ENCODE data around the gene TRDN.

DNA sequence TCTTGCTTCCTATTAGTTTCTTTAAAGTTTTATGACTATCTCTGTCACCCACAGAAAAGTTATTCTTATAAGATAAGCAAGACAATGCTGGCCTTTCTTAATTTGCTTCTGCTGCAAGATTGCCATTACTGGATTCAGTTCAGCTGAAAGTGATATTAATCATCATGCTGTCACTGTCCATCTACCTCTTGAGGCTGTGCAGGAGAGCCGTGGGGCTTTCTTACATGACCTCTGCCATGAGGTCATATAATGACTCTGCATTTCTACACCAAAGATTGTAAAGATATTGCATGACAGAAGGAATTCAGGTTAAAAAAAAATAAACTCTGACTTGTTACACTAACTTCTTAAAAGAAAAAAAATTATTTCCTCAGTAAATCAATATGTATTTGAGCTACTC, 106.9 kb downstream of the TRDN start:
- TF ChIP-seq ZC3H10 (CRISPR knock-in tag; IDR thresholded peaks at IDR 0.05) (no peak), PPARA (CRISPR knock-in tag; IDR thresholded peaks at IDR 0.05; ENCODE audit: borderline replicate concordance) (no peak), ARNTL (CRISPR knock-in tag; IDR thresholded peaks at IDR 0.05; ENCODE audit: borderline replicate concordance, low read depth) (no peak), TCF4 (CRISPR knock-in tag; IDR thresholded peaks at IDR 0.05; ENCODE audit: borderline replicate concordance) (no peak), TOX (CRISPR knock-in tag; IDR thresholded peaks at IDR 0.05; ENCODE audit: borderline replicate concordance) (no peak)
- TF ChIP-seq, protein P1, sequence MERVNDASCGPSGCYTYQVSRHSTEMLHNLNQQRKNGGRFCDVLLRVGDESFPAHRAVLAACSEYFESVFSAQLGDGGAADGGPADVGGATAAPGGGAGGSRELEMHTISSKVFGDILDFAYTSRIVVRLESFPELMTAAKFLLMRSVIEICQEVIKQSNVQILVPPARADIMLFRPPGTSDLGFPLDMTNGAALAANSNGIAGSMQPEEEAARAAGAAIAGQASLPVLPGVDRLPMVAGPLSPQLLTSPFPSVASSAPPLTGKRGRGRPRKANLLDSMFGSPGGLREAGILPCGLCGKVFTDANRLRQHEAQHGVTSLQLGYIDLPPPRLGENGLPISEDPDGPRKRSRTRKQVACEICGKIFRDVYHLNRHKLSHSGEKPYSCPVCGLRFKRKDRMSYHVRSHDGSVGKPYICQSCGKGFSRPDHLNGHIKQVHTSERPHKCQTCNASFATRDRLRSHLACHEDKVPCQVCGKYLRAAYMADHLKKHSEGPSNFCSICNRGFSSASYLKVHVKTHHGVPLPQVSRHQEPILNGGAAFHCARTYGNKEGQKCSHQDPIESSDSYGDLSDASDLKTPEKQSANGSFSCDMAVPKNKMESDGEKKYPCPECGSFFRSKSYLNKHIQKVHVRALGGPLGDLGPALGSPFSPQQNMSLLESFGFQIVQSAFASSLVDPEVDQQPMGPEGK (CRISPR knock-in tag; IDR thresholded peaks at IDR 0.05; ENCODE audit: borderline replicate concordance) = no peak
- TF ChIP-seq, protein P2, sequence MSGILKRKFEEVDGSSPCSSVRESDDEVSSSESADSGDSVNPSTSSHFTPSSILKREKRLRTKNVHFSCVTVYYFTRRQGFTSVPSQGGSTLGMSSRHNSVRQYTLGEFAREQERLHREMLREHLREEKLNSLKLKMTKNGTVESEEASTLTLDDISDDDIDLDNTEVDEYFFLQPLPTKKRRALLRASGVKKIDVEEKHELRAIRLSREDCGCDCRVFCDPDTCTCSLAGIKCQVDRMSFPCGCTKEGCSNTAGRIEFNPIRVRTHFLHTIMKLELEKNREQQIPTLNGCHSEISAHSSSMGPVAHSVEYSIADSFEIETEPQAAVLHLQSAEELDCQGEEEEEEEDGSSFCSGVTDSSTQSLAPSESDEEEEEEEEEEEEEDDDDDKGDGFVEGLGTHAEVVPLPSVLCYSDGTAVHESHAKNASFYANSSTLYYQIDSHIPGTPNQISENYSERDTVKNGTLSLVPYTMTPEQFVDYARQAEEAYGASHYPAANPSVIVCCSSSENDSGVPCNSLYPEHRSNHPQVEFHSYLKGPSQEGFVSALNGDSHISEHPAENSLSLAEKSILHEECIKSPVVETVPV (CRISPR knock-in tag; IDR thresholded peaks at IDR 0.05) = no peak

Measured in SK-N-SH treated with all-trans-retinoic acid at 6 μM for 48 hours (cell line).